IMR-90 (cell line): ENCODE data around the gene CALML4. TPM values are rescaled to one million over a fixed set of nuclear protein-coding genes. Genes with fewer than 3 reads are reported as not detected.

ENCODE experiments used
- ATAC-seq: fragments of 200-7000 bp; cut with Tn5 transposase; 2 replicates; pipeline ENCODE4 v1.9.1; 2020; ENCODE audit warnings: low read depth, mild to moderate bottlenecking, moderate library complexity
- BruUV-seq: library from RNA; stranded (reverse); fragments of 400-500 nt; replicated peaks from 2 replicates; lab custom pipeline; 2021; lab: Mats Ljungman, UMichigan
- CTCF ChIA-PET: fragments of 300-600 bp; formaldehyde crosslinking; extraction: SDS; loops from one replicate; lab custom pipeline; 2021; ENCODE audit warnings: antibody characterized with exemption; lab: Yijun Ruan, JAX
- POLR2A ChIA-PET: fragments of 300-600 bp; sonication (Branson Sonifier 250); formaldehyde crosslinking; loops from one replicate; lab custom pipeline; 2022; ENCODE audit warnings: antibody characterized with exemption; ENCODE audit not compliant: unreplicated experiment; lab: Charles Lee
- DNase-seq: peaks from one replicate; pipeline ENCODE4 v3.0.0; 2013
- H2AFZ ChIP-seq: replicated peaks from 2 replicates; pipeline ENCODE3; 2013; ENCODE audit warnings: low read length, mild to moderate bottlenecking; ENCODE audit not compliant: poor library complexity
- H2AK5ac ChIP-seq: 2 replicates; pipeline ENCODE4 v1.6.1; 2013; ENCODE audit warnings: low read depth, low read length, inconsistent platforms
- H2AK9ac ChIP-seq: replicated peaks from 2 replicates; pipeline ENCODE3; 2013; ENCODE audit warnings: mild to moderate bottlenecking, low read depth, low read length, moderate library complexity; ENCODE audit not compliant: poor library complexity
- H2BK120ac ChIP-seq: 2 replicates; pipeline ENCODE4 v1.6.1; 2013; ENCODE audit warnings: low read depth, low read length, inconsistent platforms
- H2BK15ac ChIP-seq: 3 replicates; pipeline ENCODE4 v1.6.1; 2013; ENCODE audit warnings: low read depth, low read length, inconsistent platforms
- H2BK20ac ChIP-seq: 2 replicates; pipeline ENCODE4 v1.6.1; 2013; ENCODE audit warnings: low read depth, mild to moderate bottlenecking, inconsistent platforms, low read length, moderate library complexity
- H2BK5ac ChIP-seq: 2 replicates; pipeline ENCODE4 v1.6.1; 2013; ENCODE audit warnings: mild to moderate bottlenecking, low read depth, low read length, inconsistent platforms; ENCODE audit not compliant: poor library complexity, severe bottlenecking
- H3K14ac ChIP-seq: replicated peaks from 2 replicates; pipeline ENCODE4 v1.6.1; 2013; ENCODE audit warnings: low read depth, low read length, inconsistent platforms
- H3K18ac ChIP-seq: 2 replicates; pipeline ENCODE4 v1.6.1; 2013; ENCODE audit warnings: low read depth, low read length, control low read depth
- H3K23ac ChIP-seq: 2 replicates; pipeline ENCODE4 v1.6.1; 2013; ENCODE audit warnings: low read depth, low read length, inconsistent platforms
- H3K27ac ChIP-seq: 2 replicates; pipeline ENCODE4 v1.5.1; 2013; ENCODE audit warnings: mild to moderate bottlenecking, control low read depth, low read length; ENCODE audit not compliant: insufficient read depth
- H3K27me3 ChIP-seq: 2 replicates; pipeline ENCODE4 v1.6.1; 2013; ENCODE audit warnings: low read length; ENCODE audit not compliant: control insufficient read depth, insufficient read depth
- H3K36me3 ChIP-seq: 2 replicates; pipeline ENCODE4 v1.6.1; 2013; ENCODE audit warnings: low read length, mixed read lengths; ENCODE audit not compliant: control insufficient read depth, insufficient read depth
- H3K4ac ChIP-seq: 2 replicates; pipeline ENCODE4 v1.6.1; 2013; ENCODE audit warnings: low read depth, low read length, inconsistent platforms
- H3K4me1 ChIP-seq: 2 replicates; pipeline ENCODE4 v1.6.1; 2013; ENCODE audit warnings: low read length, mixed read lengths; ENCODE audit not compliant: control insufficient read depth, insufficient read depth
- H3K4me2 ChIP-seq: 2 replicates; pipeline ENCODE4 v1.6.1; 2013; ENCODE audit warnings: low read depth, mild to moderate bottlenecking, control low read depth, low read length, moderate library complexity
- H3K4me3 ChIP-seq: 2 replicates; pipeline ENCODE4 v1.5.1; 2013; ENCODE audit warnings: low read depth, mild to moderate bottlenecking, control low read depth, low read length, moderate library complexity; ENCODE audit not compliant: insufficient read depth
- H3K56ac ChIP-seq: 2 replicates; pipeline ENCODE4 v1.6.1; 2013; ENCODE audit warnings: low read length, inconsistent platforms; ENCODE audit not compliant: insufficient read depth; ENCODE audit errors: extremely low read depth
- H3K79me1 ChIP-seq, 2 experiments: 2 replicates each; pipeline ENCODE4 v1.6.1; 2013; ENCODE audit warnings: low read length in 2 of 2, inconsistent platforms in 1 of 2, low read depth in 1 of 2
- H3K9ac ChIP-seq: 2 replicates; pipeline ENCODE4 v1.6.1; 2013; ENCODE audit warnings: low read depth, low read length, control low read depth
- H3K9me1 ChIP-seq: 2 replicates; pipeline ENCODE4 v1.6.1; 2013; ENCODE audit warnings: low read length, inconsistent platforms; ENCODE audit not compliant: insufficient read depth
- H3K9me3 ChIP-seq: 2 replicates; pipeline ENCODE4 v1.6.1; 2013; ENCODE audit warnings: low read length; ENCODE audit not compliant: control insufficient read depth, insufficient read depth
- H4K20me1 ChIP-seq: 2 replicates; pipeline ENCODE4 v1.6.1; 2013; ENCODE audit warnings: low read length, inconsistent platforms; ENCODE audit not compliant: insufficient read depth
- H4K5ac ChIP-seq: 2 replicates; pipeline ENCODE4 v1.6.1; 2013; ENCODE audit warnings: mild to moderate bottlenecking, low read depth, low read length, control low read depth
- H4K8ac ChIP-seq, 2 experiments: 2 replicates each; pipeline ENCODE4 v1.6.1; 2013; ENCODE audit warnings: low read depth in 2 of 2, low read length in 2 of 2, control low read depth in 1 of 2, inconsistent platforms in 1 of 2
- H4K91ac ChIP-seq: 2 replicates; pipeline ENCODE4 v1.6.1; 2013; ENCODE audit warnings: low read depth, low read length, inconsistent platforms; ENCODE audit not compliant: insufficient read depth
- MAFK ChIP-seq: IDR thresholded peaks from 2 replicates; pipeline ENCODE4 v1.6.1; 2012; ENCODE audit warnings: low read depth, low read length, improper control_type of control experiment
- MAZ ChIP-seq: IDR thresholded peaks from 2 replicates; pipeline ENCODE4 v1.6.1; 2012; ENCODE audit warnings: low read depth, mild to moderate bottlenecking, low read length, improper control_type of control experiment, moderate library complexity, borderline replicate concordance
- MXI1 ChIP-seq: IDR thresholded peaks from 2 replicates; pipeline ENCODE4 v1.6.1; 2012; ENCODE audit warnings: low read depth, mild to moderate bottlenecking, low read length, moderate library complexity, borderline replicate concordance
- SMC3 ChIP-seq: fragments of 150-350 bp; IDR thresholded peaks from 2 replicates; pipeline ENCODE4 v1.6.1; 2016; ENCODE audit warnings: low read depth, mild to moderate bottlenecking, antibody characterized with exemption, low read length, moderate library complexity
- USF2 ChIP-seq: fragments of 150-350 bp; IDR thresholded peaks from 2 replicates; pipeline ENCODE4 v1.6.1; 2017; ENCODE audit warnings: mild to moderate bottlenecking, antibody characterized with exemption, low read length, low read depth
- WGBS, 2 experiments: methylation state at CpG; one replicate each; pipeline versions ENCODE4 v1.1.5 to v1.1.7; 2013; ENCODE audit warnings: missing lambda C conversion rate in 2 of 2; ENCODE audit not compliant: insufficient read length in 1 of 2; ENCODE audit errors: extremely low coverage in 2 of 2; 5-methylcytosine and 5-hydroxymethylcytosine counted together
- dilution Hi-C: fragments of 300-500 bp; cut with HindIII; formaldehyde crosslinking; loops from one replicate; pipeline ENCODE4 v1.14.3; 2018; ENCODE audit warnings: low sequenced_read_pairs; ENCODE audit not compliant: unreplicated experiment
- in situ Hi-C: fragments of 300-500 bp; cut with MboI; formaldehyde crosslinking; loops from 3 replicates; pipeline ENCODE4 v1.14.3; 2019; ENCODE audit warnings: low sequenced_read_pairs, inconsistent platforms, mixed read lengths
- intact Hi-C: fragments of 100-400 bp; cut with micrococcal nuclease; formaldehyde crosslinking; loops from 2 replicates; pipeline ENCODE4 v1.10.0; 2022
- polyA plus RNA-seq, 3 experiments: library from polyadenylated mRNA; depleted of rRNA; stranded (reverse); fragments of >200 nt; gene quantifications; 2 replicates each; pipeline ENCODE4 v1.2.3, GENCODE V29; 2012; ENCODE audit warnings: low replicate concordance in 1 of 3
- total RNA-seq: library from RNA; depleted of rRNA; stranded (reverse); fragments of >200 nt; gene quantifications from 2 replicates; pipeline ENCODE4 v1.2.3, GENCODE V29; 2012

CALML4 gene
- total and polyA plus RNA-seq, 2 of the 4 experiments (the other 2 are of a cell fraction): 0.36 to 1.3 TPM

- Histone ChIP-seq H3K27ac (no peak overlapping the region), H3K4me2 (no peak overlapping the region), H3K4me3 (no peak overlapping the region), H3K27me3 (no peaks in the 10 kb centered on the region), H3K36me3 (no peaks in the 10 kb centered on the region), H4K20me1 (peaks cover 6% of the 10 kb centered on the region; the same call in 1 of the 2 replicates), H3K23ac (no peak overlapping the region), H3K9me1 (peaks cover 12% of the 10 kb centered on the region), H3K79me1 (peaks cover 6 to 12% of the 10 kb centered on the region in 2 experiments), H2BK5ac (no peak overlapping the region), H3K4ac (no peak overlapping the region), H2BK15ac (no peak overlapping the region), H4K8ac (no peak overlapping the region), H2AK9ac (no peak overlapping the region), H3K56ac (no peak overlapping the region), H4K91ac (no peak overlapping the region), H2BK20ac (no peak overlapping the region), H3K14ac (no peak overlapping the region), H3K4me1 (peaks cover 6% of the 10 kb centered on the region), H3K9ac (no peak overlapping the region), H3K18ac (no peak overlapping the region), H3K9me3 (no peaks in the 10 kb centered on the region), H2AFZ (no peak overlapping the region), H2AK5ac (no peak overlapping the region), H2BK120ac (no peak overlapping the region), H4K5ac (no peak overlapping the region)
- CTCF ChIA-PET: no interaction called here
- BruUV-seq: no TSS peak
- no CpG with 5 or more reads among the region's 6 CpGs for WGBS, 2 experiments
- in situ Hi-C loops (no loop called here), dilution Hi-C loops (no loop called here), intact Hi-C loops (no loop called here)
- POLR2A ChIA-PET: no interaction called here
- no peak for TF ChIP-seq MAZ
- no peak for TF ChIP-seq MXI1
- TF ChIP-seq USF2: no peak
- TF ChIP-seq MAFK: no peak
- TF ChIP-seq SMC3: no peak
- ATAC-seq: no peak
- DNase-seq: no peak
Observed at GRCh38 chr15:68232937-68233336, 27.8 kb upstream of the CALML4 start.
